Peyer's patch (tissue), 4 donors: Measurements from ENCODE around the gene EMILIN3.

Source experiments
- CTCF ChIP-seq, 6 experiments: fragments of 450-650 bp in 4 of 6; fragments of 200-600 bp in 2 of 6; sonication (generic) in 1 of 6; IDR thresholded peaks; one replicate each; pipeline ENCODE4 v1.5.1; 2017 to 2019; ENCODE audit warnings: antibody characterized with exemption in 6 of 6, mild to moderate bottlenecking in 3 of 6, moderate library complexity in 1 of 6
- POLR2A ChIP-seq, 2 donors: fragments of 450-650 bp; IDR thresholded peaks; one replicate each; pipeline ENCODE4 v1.5.1; 2017; ENCODE audit warnings: antibody characterized with exemption in 2 of 2, mild to moderate bottlenecking in 2 of 2, moderate library complexity in 2 of 2

- TF ChIP-seq POLR2A (IDR thresholded peaks at IDR 0.05) (no peak), CTCF (IDR thresholded peaks at IDR 0.05) (no peak)
Observed at GRCh38 chr20:41415191-41415590, 48.6 kb upstream of the EMILIN3 start.
